Measurements from ENCODE around the gene EXOSC9.

DNA sequence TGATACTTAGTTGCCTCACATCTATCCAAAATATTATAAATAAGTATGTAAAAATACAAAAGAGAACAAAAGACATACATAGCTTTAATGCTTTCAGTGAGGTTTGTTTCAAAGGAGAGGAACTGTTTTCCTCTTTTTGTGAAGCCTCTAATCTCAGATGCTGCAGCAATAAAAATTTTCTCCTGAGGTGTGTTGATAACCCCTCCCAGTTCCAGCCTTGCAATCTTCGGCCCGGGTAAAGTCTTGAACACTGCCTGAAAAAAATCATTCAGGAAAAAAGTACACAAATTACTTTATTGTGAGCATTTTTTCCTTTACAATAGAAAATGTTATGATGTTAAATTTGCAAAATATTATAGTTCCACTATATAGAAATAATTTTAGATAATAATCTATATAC lies 60.3 kb downstream of the EXOSC9 start:
- TF ChIP-seq POLR2A (IDR thresholded peaks at IDR 0.05) (no peak), CTCF (IDR thresholded peaks at IDR 0.05) (no peak)
